ENCODE measurements around the gene CNIH4. TPM values are rescaled to one million over a fixed set of nuclear protein-coding genes. Genes with fewer than 3 reads are reported as not detected.

The CNIH4 gene
- total RNA-seq, 1 donor from 2014 or later = 77.4 TPM

DNA sequence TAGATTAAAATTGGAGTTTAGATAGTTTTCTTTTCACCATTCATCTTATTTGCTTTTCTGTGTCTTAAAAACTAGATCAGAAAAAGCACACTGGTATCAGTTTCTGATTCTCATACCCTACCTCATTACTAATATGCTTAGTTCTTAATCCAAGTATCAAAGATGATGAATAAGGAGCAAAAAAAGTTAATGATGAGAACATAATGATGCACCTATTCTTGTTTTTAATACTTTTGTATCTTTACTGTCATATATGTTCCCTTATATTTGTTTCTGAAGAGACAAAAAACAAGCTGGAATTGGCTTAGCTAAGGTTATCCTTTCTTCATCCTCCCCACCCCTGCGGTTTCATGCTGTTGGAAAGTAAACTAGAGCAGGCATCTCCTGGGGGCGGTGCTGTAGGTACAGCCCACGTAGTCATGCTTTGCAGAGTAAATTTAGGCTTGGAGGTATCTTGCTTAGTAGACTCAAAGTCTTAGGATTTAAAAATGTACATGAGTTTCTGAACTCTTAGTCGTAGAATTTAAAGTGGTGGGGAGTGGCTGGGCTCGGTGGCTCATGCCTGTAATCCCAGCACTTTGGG, 16.4 kb downstream of the CNIH4 start:
- DNase-seq (no peak), ATAC-seq (no peak)
- no peak overlapping the region for H3K27ac ChIP-seq
- TF ChIP-seq, protein P1, sequence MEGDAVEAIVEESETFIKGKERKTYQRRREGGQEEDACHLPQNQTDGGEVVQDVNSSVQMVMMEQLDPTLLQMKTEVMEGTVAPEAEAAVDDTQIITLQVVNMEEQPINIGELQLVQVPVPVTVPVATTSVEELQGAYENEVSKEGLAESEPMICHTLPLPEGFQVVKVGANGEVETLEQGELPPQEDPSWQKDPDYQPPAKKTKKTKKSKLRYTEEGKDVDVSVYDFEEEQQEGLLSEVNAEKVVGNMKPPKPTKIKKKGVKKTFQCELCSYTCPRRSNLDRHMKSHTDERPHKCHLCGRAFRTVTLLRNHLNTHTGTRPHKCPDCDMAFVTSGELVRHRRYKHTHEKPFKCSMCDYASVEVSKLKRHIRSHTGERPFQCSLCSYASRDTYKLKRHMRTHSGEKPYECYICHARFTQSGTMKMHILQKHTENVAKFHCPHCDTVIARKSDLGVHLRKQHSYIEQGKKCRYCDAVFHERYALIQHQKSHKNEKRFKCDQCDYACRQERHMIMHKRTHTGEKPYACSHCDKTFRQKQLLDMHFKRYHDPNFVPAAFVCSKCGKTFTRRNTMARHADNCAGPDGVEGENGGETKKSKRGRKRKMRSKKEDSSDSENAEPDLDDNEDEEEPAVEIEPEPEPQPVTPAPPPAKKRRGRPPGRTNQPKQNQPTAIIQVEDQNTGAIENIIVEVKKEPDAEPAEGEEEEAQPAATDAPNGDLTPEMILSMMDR (IDR thresholded peaks at IDR 0.05) = no peak
- H3K4me3 ChIP-seq = no peak overlapping the region
- H3K9me3 ChIP-seq = no peaks in the 10 kb centered on the region
- no peaks in the 10 kb centered on the region for H3K27me3 ChIP-seq (ENCODE audit: low read depth)
- intact Hi-C loops (cut with DNase I) = no loop called here
- H3K36me3 ChIP-seq = peaks cover 99% of the 10 kb centered on the region
- no peaks in the 10 kb centered on the region for H3K4me1 ChIP-seq

DNA sequence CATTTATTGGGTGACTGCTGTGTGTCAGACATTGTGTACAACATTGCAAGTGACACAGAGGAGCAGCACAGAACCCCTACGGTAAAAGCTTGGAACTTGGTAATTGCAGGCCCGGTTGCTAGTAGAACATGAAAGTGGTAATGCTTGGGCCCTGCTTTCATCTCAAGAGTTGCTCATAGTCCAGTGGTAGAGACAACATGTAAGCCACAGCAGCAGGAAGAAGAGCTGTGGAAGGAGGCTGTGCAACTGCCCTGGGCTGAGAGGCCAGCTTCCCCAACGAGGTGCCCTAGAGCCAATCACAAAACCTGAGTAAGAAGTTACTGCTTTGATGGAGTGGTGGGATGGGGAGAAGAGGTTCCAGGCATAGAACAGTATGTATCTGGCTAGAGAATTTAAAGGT, 18.4 kb downstream of the CNIH4 start:
- H3K27me3 ChIP-seq (ENCODE audit: low read depth) = no peaks in the 10 kb centered on the region
- peaks cover 93% of the 10 kb centered on the region for H3K36me3 ChIP-seq
- intact Hi-C loops (cut with DNase I) = no loop called here
- no peaks in the 10 kb centered on the region for H3K9me3 ChIP-seq
- peaks cover 13% of the 10 kb centered on the region for H3K4me1 ChIP-seq
- TF ChIP-seq, protein P1 (IDR thresholded peaks at IDR 0.05) = no peak
- no peak overlapping the region for H3K4me3 ChIP-seq
- no peak overlapping the region for H3K27ac ChIP-seq
- ATAC-seq (no peak), DNase-seq (no peak)

DNA sequence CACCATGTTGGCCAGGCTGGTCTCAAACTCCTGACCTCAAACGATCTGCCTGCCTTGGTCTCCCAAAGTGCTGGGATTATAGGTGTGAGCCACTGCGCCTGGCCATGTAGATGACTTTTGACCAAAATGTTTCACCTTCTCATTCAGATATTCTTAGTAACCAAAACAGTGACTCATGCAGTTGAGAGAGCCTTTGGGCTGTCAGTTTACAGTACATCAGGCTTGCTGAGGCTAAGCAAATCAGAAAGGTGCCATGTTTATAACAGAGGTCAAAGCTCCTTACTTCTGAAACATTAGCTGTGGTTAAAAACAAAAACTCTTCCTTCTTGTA, 21.0 kb downstream of the CNIH4 start:
- no peak for DNase-seq
- Histone ChIP-seq H3K4me1 (peaks cover 21% of the 10 kb centered on the region), H3K27ac (no peak overlapping the region)

DNA sequence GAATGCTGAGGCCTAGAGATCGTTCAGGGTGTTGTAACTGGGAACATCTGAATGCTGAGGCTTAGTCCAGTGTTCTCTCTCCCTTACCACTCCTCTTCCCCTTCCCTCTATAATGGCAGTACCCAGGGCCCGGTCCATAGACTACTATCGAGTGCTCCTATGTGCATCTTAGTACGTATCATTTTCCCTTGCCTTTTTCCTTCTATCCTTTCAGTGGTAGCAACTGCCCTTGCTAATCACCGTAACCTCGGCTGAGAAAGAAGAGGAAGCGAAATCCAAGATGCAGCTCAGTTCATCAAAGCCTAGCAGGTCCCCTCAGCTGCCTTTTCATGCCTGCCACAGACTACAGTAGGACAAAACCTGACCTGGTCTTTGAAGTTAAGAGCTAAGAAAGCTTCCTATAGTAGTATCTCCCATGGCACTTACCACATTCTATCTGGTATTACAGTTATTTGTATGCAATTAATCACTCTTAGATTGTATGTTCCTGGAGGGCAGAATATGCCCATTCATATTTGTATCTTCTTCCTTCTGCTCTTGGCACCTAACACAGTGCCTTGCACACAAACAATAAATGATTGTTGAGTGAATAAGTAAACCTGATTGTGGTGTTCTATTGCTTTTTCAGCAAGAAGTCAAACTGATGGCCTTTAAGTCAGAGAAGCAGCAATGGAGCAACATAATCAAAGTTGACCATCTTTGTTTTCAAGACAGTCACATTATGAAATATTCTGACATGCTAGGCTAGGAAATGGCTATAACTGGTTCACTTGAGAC, 22.4 kb downstream of the CNIH4 start:
- H3K36me3 ChIP-seq = peaks cover 61% of the 10 kb centered on the region
- H3K27me3 ChIP-seq (ENCODE audit: low read depth) = no peaks in the 10 kb centered on the region
- H3K9me3 ChIP-seq = no peaks in the 10 kb centered on the region
- intact Hi-C loops (cut with DNase I) = no loop called here
- peak; percentile 27 to 47 for ATAC-seq
- no peak for DNase-seq
- H3K4me1 ChIP-seq = peaks cover 21% of the 10 kb centered on the region
- no peak overlapping the region for H3K4me3 ChIP-seq
- H3K27ac ChIP-seq = peak overlapping the region; percentile 22
- TF ChIP-seq, protein P1 (IDR thresholded peaks at IDR 0.05) = no peak

More for the DNA sequence above, 21.0 kb downstream of the CNIH4 start:
- H3K27me3 ChIP-seq (ENCODE audit: low read depth) = no peaks in the 10 kb centered on the region
- ATAC-seq = no peak
- TF ChIP-seq, protein P1 (IDR thresholded peaks at IDR 0.05) = no peak
- H3K9me3 ChIP-seq = no peaks in the 10 kb centered on the region
- peaks cover 75% of the 10 kb centered on the region for H3K36me3 ChIP-seq
- intact Hi-C loops (cut with DNase I) = no loop called here
- H3K4me3 ChIP-seq = no peak overlapping the region

DNA sequence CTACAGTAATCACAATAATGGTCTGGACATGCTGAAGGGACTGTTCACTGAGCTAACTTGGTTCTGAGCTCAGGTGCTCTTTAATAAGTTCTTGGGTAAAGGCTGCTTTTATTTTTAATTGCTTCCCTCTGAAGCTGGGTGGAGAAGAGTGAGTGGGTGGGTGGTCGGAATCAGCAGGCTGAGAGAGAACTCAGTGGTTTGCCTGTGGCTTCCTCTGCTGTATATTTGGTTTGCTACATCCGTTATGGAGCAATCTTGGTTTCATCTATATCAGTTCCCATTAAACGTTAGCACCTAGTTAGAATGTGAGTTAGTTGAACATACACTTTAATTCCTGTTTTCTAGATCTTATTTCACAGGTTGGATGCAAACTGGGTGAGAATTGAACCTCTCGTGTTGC, 23.3 kb downstream of the CNIH4 start:
- H3K27ac ChIP-seq = no peak overlapping the region
- H3K36me3 ChIP-seq = peaks cover 52% of the 10 kb centered on the region
- peaks cover 21% of the 10 kb centered on the region for H3K4me1 ChIP-seq
- no peaks in the 10 kb centered on the region for H3K27me3 ChIP-seq (ENCODE audit: low read depth)
- no peak overlapping the region for H3K4me3 ChIP-seq
- ATAC-seq (peak; percentile 81 to 82), DNase-seq (no peak)
- intact Hi-C loops (cut with DNase I) = no loop called here
- H3K9me3 ChIP-seq = no peaks in the 10 kb centered on the region
- TF ChIP-seq, protein P1 (IDR thresholded peaks at IDR 0.05) = no peak
